Peyer's patch (tissue), 4 donors: ENCODE data around the gene DMRTC2. TPM values are rescaled to one million over a fixed set of nuclear protein-coding genes. Genes with fewer than 3 reads are reported as not detected.

Source experiments
- DNase-seq, 3 donors: peaks; one replicate each; pipeline ENCODE4 v3.0.0-alpha.2; 2017 to 2019
- H3K27ac ChIP-seq, 4 donors: fragments of 200-600 bp; sonication (generic); one replicate each; pipeline ENCODE4 v1.5.1; 2016 to 2019
- H3K27me3 ChIP-seq, 2 donors: fragments of 200-600 bp; sonication (generic); one replicate each; pipeline ENCODE4 v1.5.1; 2019
- H3K36me3 ChIP-seq, 3 donors: fragments of 200-600 bp; sonication (generic); one replicate each; pipeline ENCODE4 v1.5.1; 2016 to 2019
- H3K4me1 ChIP-seq, 4 donors: fragments of 200-600 bp; sonication (generic); one replicate each; pipeline ENCODE4 v1.5.1; 2016 to 2019
- H3K4me3 ChIP-seq, 4 donors: fragments of 200-600 bp; sonication (generic); 1 replicate in 3 of 4; 2 replicates in 1 of 4; pipeline ENCODE4 v1.5.1; 2016 to 2019; ENCODE audit warnings: mild to moderate bottlenecking in 1 of 4
- H3K9me3 ChIP-seq, 4 donors: fragments of 200-600 bp; sonication (generic); one replicate each; pipeline ENCODE4 v1.5.1; 2016 to 2019; ENCODE audit warnings: mild to moderate bottlenecking in 1 of 4
- CTCF ChIP-seq, 6 experiments: fragments of 450-650 bp in 4 of 6; fragments of 200-600 bp in 2 of 6; sonication (generic) in 1 of 6; IDR thresholded peaks; one replicate each; pipeline ENCODE4 v1.5.1; 2017 to 2019; ENCODE audit warnings: antibody characterized with exemption in 6 of 6, mild to moderate bottlenecking in 3 of 6, moderate library complexity in 1 of 6
- POLR2A ChIP-seq, 2 donors: fragments of 450-650 bp; IDR thresholded peaks; one replicate each; pipeline ENCODE4 v1.5.1; 2017; ENCODE audit warnings: antibody characterized with exemption in 2 of 2, mild to moderate bottlenecking in 2 of 2, moderate library complexity in 2 of 2
- small RNA-seq, 2 donors: library from RNA; depleted of rRNA; stranded (forward); fragments of <200 nt; gene quantifications; one replicate each; pipeline ENCODE3, GENCODE V24; 2016
- total RNA-seq, 4 donors: library from RNA; depleted of rRNA; stranded (reverse); fragments of >200 nt; gene quantifications; one replicate each; pipeline ENCODE4 v1.1.0, GENCODE V29; 2016

Gene DMRTC2
- total RNA-seq, 4 donors from 2014 or later = not detected

GRCh38 chr19:41897181-41897580 lies 52.3 kb downstream of the DMRTC2 start:
- DNase-seq = no peak

GRCh38 chr19:41897820-41898219 lies 53.0 kb downstream of the DMRTC2 start:
- H3K4me3 ChIP-seq = no peak overlapping the region
- no peak for DNase-seq
- TF ChIP-seq POLR2A (IDR thresholded peaks at IDR 0.05) (no peak), CTCF (IDR thresholded peaks at IDR 0.05) (no peak)
- H3K27ac ChIP-seq = no peak overlapping the region
- peaks cover 0 to 91% (median 0%) of the 10 kb centered on the region in 3 donors for H3K36me3 ChIP-seq
- H3K27me3 ChIP-seq = no peaks in the 10 kb centered on the region
- H3K9me3 ChIP-seq = no peaks in the 10 kb centered on the region
- H3K4me1 ChIP-seq = no peaks in the 10 kb centered on the region

More at GRCh38 chr19:41897181-41897580, 52.3 kb downstream of the DMRTC2 start:
- Histone ChIP-seq H3K36me3 (peaks cover 0 to 91% (median 0%) of the 10 kb centered on the region in 3 donors), H3K9me3 (no peaks in the 10 kb centered on the region), H3K4me1 (no peaks in the 10 kb centered on the region), H3K27me3 (no peaks in the 10 kb centered on the region), H3K4me3 (no peak overlapping the region), H3K27ac (no peak overlapping the region)
- TF ChIP-seq POLR2A (IDR thresholded peaks at IDR 0.05) (no peak), CTCF (IDR thresholded peaks at IDR 0.05) (no peak)

GRCh38 chr19:41898235-41898634 lies 53.4 kb downstream of the DMRTC2 start:
- H3K9me3 ChIP-seq = no peaks in the 10 kb centered on the region
- no peak overlapping the region for H3K4me3 ChIP-seq
- no peak for TF ChIP-seq CTCF (IDR thresholded peaks at IDR 0.05)
- TF ChIP-seq POLR2A (IDR thresholded peaks at IDR 0.05) = no peak
- H3K36me3 ChIP-seq = peaks cover 0 to 91% (median 0%) of the 10 kb centered on the region in 3 donors
- H3K27ac ChIP-seq = no peak overlapping the region
- DNase-seq = no peak
- no peaks in the 10 kb centered on the region for H3K4me1 ChIP-seq
- no peaks in the 10 kb centered on the region for H3K27me3 ChIP-seq

Small RNA genes lying within 50 kb of the gene (small RNA-seq; reads per million reads assigned to genes)
- 0 reads per million in 2 donors for gene MIR6797

Other genes with a start within 250 kb of the DMRTC2 start
- not detected for gene CEACAM4, start 218.0 kb upstream of the DMRTC2 start, total RNA-seq
- gene CEACAM7, start 156.8 kb upstream of the DMRTC2 start, total RNA-seq = not detected
- 100 to 1,000 TPM in 2 of 4 donors, 10 to 100 TPM in 2; 63.9 to 113 (median 99.3) TPM for gene CEACAM5, start 136.4 kb upstream of the DMRTC2 start, total RNA-seq
- 10 to 100 TPM in 2 of 4 donors, 1 to 10 TPM in 1, not detected in 1; 6.8 to 31.9 (median 10.5) TPM for gene CEACAM6, start 89.5 kb upstream of the DMRTC2 start, total RNA-seq
- not detected for gene CEACAM3, start 48.5 kb upstream of the DMRTC2 start, total RNA-seq
- gene LYPD4, start 359 bp upstream of the DMRTC2 start, total RNA-seq = not detected
- gene RPS19, start 15.2 kb downstream of the DMRTC2 start, total RNA-seq = 100 to 1,000 TPM; 363 to 861 (median 619) TPM
- 10 to 100 TPM in 1 of 4 donors, 1 to 10 TPM in 3; 2.8 to 65.2 (median 4.2) TPM for gene CD79A, start 32.2 kb downstream of the DMRTC2 start, total RNA-seq
- 100 to 1,000 TPM in 3 of 4 donors, 10 to 100 TPM in 1; 90.0 to 368 (median 148) TPM for gene ARHGEF1, start 38.1 kb downstream of the DMRTC2 start, total RNA-seq
- gene ERFL, start 83.4 kb downstream of the DMRTC2 start, total RNA-seq = 1 to 10 TPM in 2 of 4 donors, under 1 TPM in 1, not detected in 1; 0.94 to 1.7 (median 1.7) TPM
- 100 to 1,000 TPM in 3 of 4 donors, 10 to 100 TPM in 1; 81.7 to 146 (median 124) TPM for gene RABAC1, start 114.3 kb downstream of the DMRTC2 start, total RNA-seq
- gene ATP1A3, start 149.2 kb downstream of the DMRTC2 start, total RNA-seq = 1 to 10 TPM in 1 of 4 donors, under 1 TPM in 3; 0.35 to 1.3 (median 0.81) TPM
- gene GRIK5, start 225.2 kb downstream of the DMRTC2 start, total RNA-seq = 1 to 10 TPM in 2 of 4 donors, under 1 TPM in 2; 0.57 to 7.4 (median 0.89) TPM
- 10 to 100 TPM; 11.0 to 24.2 (median 17.0) TPM for gene ZNF574, start 231.1 kb downstream of the DMRTC2 start, total RNA-seq